Esophagus muscularis mucosa (tissue), 4 donors: ENCODE results near the gene PHF11.

Source experiments
- EP300 ChIP-seq: sonication (generic); formaldehyde crosslinking; IDR thresholded peaks from one replicate; pipeline ENCODE4 v1.6.1; 2017; ENCODE audit warnings: antibody characterized with exemption
- POLR2A ChIP-seq: fragments of 450-650 bp; IDR thresholded peaks from one replicate; pipeline ENCODE4 v1.6.1; 2017; ENCODE audit warnings: antibody characterized with exemption, moderate library complexity, mild to moderate bottlenecking, low read depth
- POLR2AphosphoS5 ChIP-seq, 2 donors: sonication (generic); formaldehyde crosslinking; IDR thresholded peaks; one replicate each; pipeline ENCODE4 v1.6.1; 2017; ENCODE audit warnings: antibody characterized with exemption in 2 of 2
- TF ChIP-seq, protein P1 (sequence below), 3 experiments: fragments of 200-600 bp in 2 of 3; fragments of 450-650 bp in 1 of 3; sonication (generic) in 2 of 3; IDR thresholded peaks; one replicate each; pipeline ENCODE4 v1.5.1; 2017 to 2019; ENCODE audit warnings: antibody characterized with exemption in 3 of 3, mild to moderate bottlenecking in 2 of 3, moderate library complexity in 1 of 3

DNA sequence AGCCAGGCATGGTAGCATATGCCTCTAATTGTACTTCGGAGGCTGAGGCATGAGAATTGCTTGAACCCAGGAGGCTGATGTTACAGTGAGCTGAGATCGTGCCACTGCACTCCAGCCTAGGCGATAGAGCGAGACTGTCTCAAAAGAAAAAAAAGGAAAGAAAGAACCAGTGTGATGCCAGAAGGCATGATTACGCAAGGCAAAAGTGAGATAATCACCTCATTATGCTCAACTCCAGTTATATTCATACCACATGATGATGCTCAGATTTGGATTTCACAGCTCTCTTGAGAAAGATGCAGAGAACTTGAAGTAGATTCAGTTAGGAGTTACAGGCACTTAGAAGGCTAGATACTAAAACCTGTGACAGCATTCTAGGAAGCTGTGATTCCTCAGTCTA lies 67.8 kb downstream of the PHF11 start:
- no peak for TF ChIP-seq POLR2A
- TF ChIP-seq, protein P1, sequence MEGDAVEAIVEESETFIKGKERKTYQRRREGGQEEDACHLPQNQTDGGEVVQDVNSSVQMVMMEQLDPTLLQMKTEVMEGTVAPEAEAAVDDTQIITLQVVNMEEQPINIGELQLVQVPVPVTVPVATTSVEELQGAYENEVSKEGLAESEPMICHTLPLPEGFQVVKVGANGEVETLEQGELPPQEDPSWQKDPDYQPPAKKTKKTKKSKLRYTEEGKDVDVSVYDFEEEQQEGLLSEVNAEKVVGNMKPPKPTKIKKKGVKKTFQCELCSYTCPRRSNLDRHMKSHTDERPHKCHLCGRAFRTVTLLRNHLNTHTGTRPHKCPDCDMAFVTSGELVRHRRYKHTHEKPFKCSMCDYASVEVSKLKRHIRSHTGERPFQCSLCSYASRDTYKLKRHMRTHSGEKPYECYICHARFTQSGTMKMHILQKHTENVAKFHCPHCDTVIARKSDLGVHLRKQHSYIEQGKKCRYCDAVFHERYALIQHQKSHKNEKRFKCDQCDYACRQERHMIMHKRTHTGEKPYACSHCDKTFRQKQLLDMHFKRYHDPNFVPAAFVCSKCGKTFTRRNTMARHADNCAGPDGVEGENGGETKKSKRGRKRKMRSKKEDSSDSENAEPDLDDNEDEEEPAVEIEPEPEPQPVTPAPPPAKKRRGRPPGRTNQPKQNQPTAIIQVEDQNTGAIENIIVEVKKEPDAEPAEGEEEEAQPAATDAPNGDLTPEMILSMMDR (IDR thresholded peaks at IDR 0.05), result no peak
- TF ChIP-seq EP300, result no peak
- TF ChIP-seq POLR2AphosphoS5 (IDR thresholded peaks at IDR 0.05), result no peak
